ENCODE results near the gene INPP4B. TPM values are rescaled to one million over a fixed set of nuclear protein-coding genes. Genes with fewer than 3 reads are reported as not detected.

Gene INPP4B
- total RNA-seq, 1 experiment from 2014 or later: 41.0 TPM

- Histone ChIP-seq H3K4me3 (ENCODE audit: low read length) (no peak overlapping the region), H3K9me3 (ENCODE audit: low read length) (no peaks in the 10 kb centered on the region), H3K36me3 (ENCODE audit: low read depth, low read length) (peaks cover 9% of the 10 kb centered on the region; the same call in 1 of the 2 replicates), H3K4me2 (ENCODE audit: low read length) (no peak overlapping the region), H3K27me3 (ENCODE audit: low read length) (no peaks in the 10 kb centered on the region), H4K20me1 (ENCODE audit: low read length) (no peaks in the 10 kb centered on the region), H3K4me1 (ENCODE audit: insufficient read depth, low read length) (0 out of 2 replicates have a peak, but pooled peaks cover under 1% of the 10 kb centered on the region), H3K9ac (ENCODE audit: low read length) (no peak overlapping the region), H3K27ac (ENCODE audit: low read length) (no peak overlapping the region), H3K79me2 (ENCODE audit: low read length) (peaks cover 4% of the 10 kb centered on the region; the same call in 1 of the 2 replicates), H3F3A (ENCODE audit: low read length, unreplicated experiment) (no peaks in the 10 kb centered on the region), H3K9me2 (replicated peaks; ENCODE audit: low read length) (no peaks in the 10 kb centered on the region), H2AFZ (ENCODE audit: low read length) (no peak overlapping the region)
- BruUV-seq (replicated peaks): no TSS peak
- ATAC-seq (no peak), DNase-seq (no peak)
- ChIA-PET POLR2A (ENCODE audit: unreplicated experiment) (no interaction called here), CTCF (no interaction called here)
- intact Hi-C loops (cut with micrococcal nuclease): no loop called here
- TF ChIP-seq EZH2phosphoT487 (IDR thresholded peaks at IDR 0.05; ENCODE audit: borderline replicate concordance, low read length) (no peak), CTCF (conservative IDR thresholded peaks at IDR 0.05; ENCODE audit: low read depth, low read length) (no peak), EZH2 (IDR thresholded peaks at IDR 0.05; ENCODE audit: low read length, unreplicated experiment) (no peak)
Observed at GRCh38 chr4:142463206-142463605, 382.9 kb downstream of the INPP4B start.

GRCh38 chr4:142452161-142452855, 393.8 kb downstream of the INPP4B start:
- Histone ChIP-seq H4K20me1 (ENCODE audit: low read length) (no peaks in the 10 kb centered on the region), H3K4me3 (ENCODE audit: low read length) (no peak overlapping the region), H3K4me1 (ENCODE audit: insufficient read depth, low read length) (no peaks in the 10 kb centered on the region), H3K27ac (ENCODE audit: low read length) (no peak overlapping the region), H3K79me2 (ENCODE audit: low read length) (no peaks in the 10 kb centered on the region), H3K9ac (ENCODE audit: low read length) (no peak overlapping the region), H3K9me3 (ENCODE audit: low read length) (no peaks in the 10 kb centered on the region), H3K27me3 (ENCODE audit: low read length) (no peaks in the 10 kb centered on the region), H3K4me2 (ENCODE audit: low read length) (no peak overlapping the region), H3K36me3 (ENCODE audit: low read depth, low read length) (peaks cover 2% of the 10 kb centered on the region; the same call in 1 of the 2 replicates), H3F3A (ENCODE audit: low read length, unreplicated experiment) (no peaks in the 10 kb centered on the region), H3K9me2 (replicated peaks; ENCODE audit: low read length) (no peaks in the 10 kb centered on the region), H2AFZ (ENCODE audit: low read length) (no peak overlapping the region)
- BruUV-seq (replicated peaks): no TSS peak
- ChIA-PET CTCF (no interaction called here), POLR2A (ENCODE audit: unreplicated experiment) (no interaction called here)
- TF ChIP-seq EZH2 (IDR thresholded peaks at IDR 0.05; ENCODE audit: low read length, unreplicated experiment) (no peak), EZH2phosphoT487 (IDR thresholded peaks at IDR 0.05; ENCODE audit: borderline replicate concordance, low read length) (no peak), CTCF (conservative IDR thresholded peaks at IDR 0.05; ENCODE audit: low read depth, low read length) (no peak)
- intact Hi-C loops (cut with micrococcal nuclease): no loop called here
- ATAC-seq: no peak
- peak; percentile 44 for DNase-seq

GRCh38 chr4:142449771-142450373, 396.2 kb downstream of the INPP4B start:
- no peak for ATAC-seq
- Histone ChIP-seq H3K4me2 (ENCODE audit: low read length) (no peak overlapping the region), H3K27me3 (ENCODE audit: low read length) (no peaks in the 10 kb centered on the region), H3K9ac (ENCODE audit: low read length) (no peak overlapping the region), H4K20me1 (ENCODE audit: low read length) (no peaks in the 10 kb centered on the region), H3K9me3 (ENCODE audit: low read length) (no peaks in the 10 kb centered on the region), H2AFZ (ENCODE audit: low read length) (no peak overlapping the region), H3K36me3 (ENCODE audit: low read depth, low read length) (no peaks in the 10 kb centered on the region), H3K4me1 (ENCODE audit: insufficient read depth, low read length) (peaks cover 5% of the 10 kb centered on the region; the same call in 1 of the 2 replicates), H3K4me3 (ENCODE audit: low read length) (no peak overlapping the region), H3K27ac (ENCODE audit: low read length) (no peak overlapping the region), H3K9me2 (replicated peaks; ENCODE audit: low read length) (no peaks in the 10 kb centered on the region), H3K79me2 (ENCODE audit: low read length) (peaks cover 6% of the 10 kb centered on the region; the same call in 1 of the 2 replicates), H3F3A (ENCODE audit: low read length, unreplicated experiment) (no peaks in the 10 kb centered on the region)
- ChIA-PET POLR2A (ENCODE audit: unreplicated experiment) (no interaction called here), CTCF (no interaction called here)
- DNase-seq: no peak
- intact Hi-C loops (cut with micrococcal nuclease): no loop called here
- no TSS peak for BruUV-seq (replicated peaks)
- no peak for TF ChIP-seq CTCF (conservative IDR thresholded peaks at IDR 0.05; ENCODE audit: low read depth, low read length)
- TF ChIP-seq EZH2phosphoT487 (IDR thresholded peaks at IDR 0.05; ENCODE audit: borderline replicate concordance, low read length): no peak
- no peak for TF ChIP-seq EZH2 (IDR thresholded peaks at IDR 0.05; ENCODE audit: low read length, unreplicated experiment)

Measured in PC-3 (cell line).